HG03378 (cell line): ENCODE results near the gene DZANK1.
"Not testable (repeated sequence)": the region's sequence is repeated elsewhere in the genome, so short reads cannot be mapped to it uniquely, and the experiment has no call there.

ENCODE experiments used
- ATAC-seq: cut with Tn5 transposase; IDR thresholded peaks from one replicate; pipeline ENCODE4 v1.9.1; 2021; ENCODE audit warnings: mild to moderate bottlenecking, moderate library complexity; ENCODE audit not compliant: unreplicated experiment

DZANK1 gene

GRCh38 chr20:18388860-18389259, 78.0 kb downstream of the DZANK1 start:
- ATAC-seq, result no peak

- ATAC-seq, result no peak
Measured at GRCh38 chr20:18380908-18381529, 85.8 kb downstream of the DZANK1 start.

GRCh38 chr20:18377896-18378481, 88.8 kb downstream of the DZANK1 start:
- no peak for ATAC-seq

- ATAC-seq, result not testable (repeated sequence)
Measured at GRCh38 chr20:18375551-18375950, 91.3 kb downstream of the DZANK1 start.

- ATAC-seq, result no peak
Measured at GRCh38 chr20:18372296-18372695, 94.5 kb downstream of the DZANK1 start.

GRCh38 chr20:18364768-18365167, 102.1 kb downstream of the DZANK1 start:
- ATAC-seq, result no peak

GRCh38 chr20:18363708-18364107, 103.1 kb downstream of the DZANK1 start:
- no peak for ATAC-seq

- no peak for ATAC-seq
Measured at GRCh38 chr20:18362916-18363315, 103.9 kb downstream of the DZANK1 start.

- no peak for ATAC-seq
Measured at GRCh38 chr20:18361678-18362077, 105.2 kb downstream of the DZANK1 start.

- ATAC-seq, result no peak
Measured at GRCh38 chr20:18360635-18361034, 106.2 kb downstream of the DZANK1 start.

- no peak for ATAC-seq
Measured at GRCh38 chr20:18359854-18360253, 107.0 kb downstream of the DZANK1 start.

- not testable (repeated sequence) for ATAC-seq
Measured at GRCh38 chr20:18349749-18350148, 117.1 kb downstream of the DZANK1 start.
